Measurements from ENCODE around the gene SELENON.
A peak's percentile ranks its signal among the peaks of the same experiment; 100 is the strongest.

The SELENON gene

DNA sequence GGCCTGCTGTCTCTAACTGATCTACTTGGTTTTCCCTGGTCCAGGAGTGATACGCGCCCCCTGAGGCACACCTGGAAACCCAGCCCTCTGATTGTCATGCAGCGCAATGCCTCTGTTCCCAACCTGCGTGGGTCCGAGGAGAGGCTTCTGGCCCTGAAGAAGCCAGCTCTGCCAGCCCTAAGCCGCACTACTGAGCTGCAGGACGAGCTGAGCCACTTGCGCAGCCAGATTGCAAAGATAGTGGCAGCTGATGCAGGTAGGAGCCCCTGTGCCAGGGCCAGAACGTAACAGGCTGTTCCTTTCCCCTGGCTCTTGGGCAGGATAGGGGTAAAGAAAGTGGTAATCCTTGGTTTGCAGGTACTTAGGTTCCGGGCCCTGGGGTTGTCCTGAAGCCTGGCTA is 26.6 kb downstream of the SELENON start:
- H3K36me3 ChIP-seq: peaks cover 72% of the 10 kb centered on the region
- no peaks in the 10 kb centered on the region for H3K27me3 ChIP-seq
- no peaks in the 10 kb centered on the region for H3K9me3 ChIP-seq
- no peak overlapping the region for H3K27ac ChIP-seq
- H3K4me3 ChIP-seq (ENCODE audit: low read depth in 1 of 2, low read length in 1 of 2): no peak overlapping the region
- TF ChIP-seq, protein P1, sequence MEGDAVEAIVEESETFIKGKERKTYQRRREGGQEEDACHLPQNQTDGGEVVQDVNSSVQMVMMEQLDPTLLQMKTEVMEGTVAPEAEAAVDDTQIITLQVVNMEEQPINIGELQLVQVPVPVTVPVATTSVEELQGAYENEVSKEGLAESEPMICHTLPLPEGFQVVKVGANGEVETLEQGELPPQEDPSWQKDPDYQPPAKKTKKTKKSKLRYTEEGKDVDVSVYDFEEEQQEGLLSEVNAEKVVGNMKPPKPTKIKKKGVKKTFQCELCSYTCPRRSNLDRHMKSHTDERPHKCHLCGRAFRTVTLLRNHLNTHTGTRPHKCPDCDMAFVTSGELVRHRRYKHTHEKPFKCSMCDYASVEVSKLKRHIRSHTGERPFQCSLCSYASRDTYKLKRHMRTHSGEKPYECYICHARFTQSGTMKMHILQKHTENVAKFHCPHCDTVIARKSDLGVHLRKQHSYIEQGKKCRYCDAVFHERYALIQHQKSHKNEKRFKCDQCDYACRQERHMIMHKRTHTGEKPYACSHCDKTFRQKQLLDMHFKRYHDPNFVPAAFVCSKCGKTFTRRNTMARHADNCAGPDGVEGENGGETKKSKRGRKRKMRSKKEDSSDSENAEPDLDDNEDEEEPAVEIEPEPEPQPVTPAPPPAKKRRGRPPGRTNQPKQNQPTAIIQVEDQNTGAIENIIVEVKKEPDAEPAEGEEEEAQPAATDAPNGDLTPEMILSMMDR (IDR thresholded peaks at IDR 0.05): no peak
- H3K4me1 ChIP-seq (ENCODE audit: control insufficient read depth in 1 of 2, insufficient read depth in 1 of 2, low read depth in 1 of 2, low read length in 1 of 2): peaks cover 6 to 7% of the 10 kb centered on the region in 2 experiments

DNA sequence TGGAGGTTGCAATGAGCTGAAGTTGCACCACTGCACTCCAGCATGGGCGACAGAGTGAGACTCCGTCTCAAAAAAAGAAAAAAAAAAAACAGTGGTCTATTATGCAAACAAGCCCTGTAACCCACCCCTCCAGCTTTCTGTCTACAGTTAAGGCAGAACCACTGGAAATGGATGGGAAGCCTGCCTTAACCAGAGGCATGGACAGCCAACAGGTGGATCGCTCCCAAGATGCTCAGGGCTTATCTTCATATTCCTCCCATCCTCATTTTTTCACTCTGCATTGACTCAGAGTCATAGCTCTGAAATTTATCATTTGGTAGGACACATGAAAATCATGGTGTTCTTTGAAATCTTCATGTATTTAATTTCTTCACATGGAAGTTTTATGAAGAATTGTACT is 28.5 kb downstream of the SELENON start:
- Histone ChIP-seq H3K36me3 (peaks cover 90% of the 10 kb centered on the region), H3K27me3 (no peaks in the 10 kb centered on the region), H3K4me1 (ENCODE audit: control insufficient read depth in 1 of 2, insufficient read depth in 1 of 2, low read depth in 1 of 2, low read length in 1 of 2) (peaks cover 9 to 11% of the 10 kb centered on the region in 2 experiments), H3K27ac (no peak overlapping the region), H3K4me3 (ENCODE audit: low read depth in 1 of 2, low read length in 1 of 2) (no peak overlapping the region), H3K9me3 (no peaks in the 10 kb centered on the region)
- TF ChIP-seq, protein P1 (IDR thresholded peaks at IDR 0.05): no peak

DNA sequence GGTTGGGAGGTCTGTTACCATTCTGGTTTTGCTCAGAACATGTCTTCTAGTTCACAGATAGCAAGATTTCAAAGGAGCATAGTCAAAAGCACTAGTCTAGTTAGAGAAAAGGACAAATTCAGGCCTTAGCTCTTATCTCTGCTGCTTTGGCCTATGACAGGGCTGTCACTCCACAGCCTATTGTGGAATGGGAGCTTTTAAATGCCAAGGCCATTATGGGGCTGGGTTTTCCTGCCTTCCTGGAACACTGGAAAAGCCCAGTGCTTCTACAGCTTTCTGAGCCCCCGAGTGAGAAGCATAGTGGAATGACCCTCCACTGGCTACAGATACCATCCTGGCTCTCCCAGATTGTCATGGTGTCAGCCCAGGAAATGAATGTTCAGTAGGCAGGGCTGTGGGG is 29.1 kb downstream of the SELENON start:
- peaks cover 96% of the 10 kb centered on the region for H3K36me3 ChIP-seq
- peaks cover 9 to 11% of the 10 kb centered on the region in 2 experiments for H3K4me1 ChIP-seq (ENCODE audit: control insufficient read depth in 1 of 2, insufficient read depth in 1 of 2, low read depth in 1 of 2, low read length in 1 of 2)
- no peaks in the 10 kb centered on the region for H3K9me3 ChIP-seq
- no peak overlapping the region for H3K27ac ChIP-seq
- TF ChIP-seq, protein P1 (IDR thresholded peaks at IDR 0.05): no peak
- H3K4me3 ChIP-seq (ENCODE audit: low read depth in 1 of 2, low read length in 1 of 2): no peak overlapping the region
- no peaks in the 10 kb centered on the region for H3K27me3 ChIP-seq

DNA sequence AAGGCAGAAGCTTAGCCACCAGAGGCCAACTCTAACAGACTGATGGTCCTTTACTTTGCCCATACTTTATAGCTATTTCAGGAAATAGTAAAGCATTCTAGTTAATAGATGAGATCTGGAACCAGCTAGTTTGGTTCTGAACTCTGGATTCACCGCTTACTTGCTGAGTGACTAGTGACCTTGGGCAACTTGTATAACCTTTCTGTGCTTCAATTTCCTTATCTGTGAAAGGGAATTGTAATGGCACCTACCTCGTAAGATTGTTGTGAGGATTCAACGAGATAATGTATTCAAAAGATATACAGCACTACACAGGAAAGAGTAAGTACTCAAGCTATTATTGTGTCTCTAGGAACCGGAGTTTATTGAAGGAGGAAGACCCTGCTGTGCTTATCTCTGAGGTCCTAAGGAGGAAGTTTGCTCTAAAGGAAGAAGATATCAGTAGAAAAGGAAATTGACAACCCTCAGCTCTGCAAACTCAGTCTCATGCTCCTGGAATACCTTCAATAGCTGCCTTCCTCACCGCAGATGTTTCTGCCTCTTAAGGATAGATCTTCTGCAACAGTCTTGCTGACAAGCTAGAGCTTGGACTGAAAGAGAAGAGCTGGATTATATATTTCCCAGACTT is 31.7 kb downstream of the SELENON start:
- no peaks in the 10 kb centered on the region for H3K27me3 ChIP-seq
- no peaks in the 10 kb centered on the region for H3K9me3 ChIP-seq
- H3K4me3 ChIP-seq (ENCODE audit: low read depth in 1 of 2, low read length in 1 of 2): no peak overlapping the region
- peak overlapping the region; percentile 54 for H3K27ac ChIP-seq
- TF ChIP-seq, protein P1 (IDR thresholded peaks at IDR 0.05): no peak
- peaks cover 94% of the 10 kb centered on the region for H3K36me3 ChIP-seq
- peaks cover 9 to 11% of the 10 kb centered on the region in 2 experiments for H3K4me1 ChIP-seq (ENCODE audit: control insufficient read depth in 1 of 2, insufficient read depth in 1 of 2, low read depth in 1 of 2, low read length in 1 of 2)

DNA sequence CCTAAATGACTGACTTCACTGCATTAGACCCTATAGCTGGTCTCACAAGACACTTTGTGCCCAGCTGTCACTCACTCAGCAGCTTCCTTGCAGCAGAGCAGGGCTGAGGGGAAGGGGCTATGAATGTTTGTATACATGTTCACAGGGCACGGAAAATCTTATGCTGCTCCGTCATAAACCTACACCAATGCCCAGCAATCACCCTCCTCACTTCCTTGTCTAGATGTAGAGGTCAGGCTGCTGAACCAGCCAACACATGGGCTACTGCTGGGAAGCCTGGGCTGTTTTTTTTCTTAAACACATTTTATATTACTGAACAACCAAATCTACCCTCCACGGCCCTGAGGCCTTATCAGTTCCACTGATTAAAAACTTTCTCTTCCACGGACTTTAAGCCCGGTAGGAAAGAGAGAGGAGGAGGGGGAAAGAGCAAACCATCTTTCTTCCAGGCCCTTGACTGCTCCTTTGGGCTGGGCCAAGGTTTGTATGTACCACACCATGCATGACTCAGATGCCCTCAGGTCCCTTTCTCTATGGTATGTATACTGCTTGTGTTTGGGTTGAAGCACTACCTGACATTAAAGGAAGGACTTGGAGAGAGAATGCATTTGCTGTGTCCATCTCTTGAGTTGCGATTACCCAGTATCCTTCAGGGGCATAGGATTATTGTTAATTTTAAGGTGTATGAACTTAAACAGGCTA is 32.5 kb downstream of the SELENON start:
- Histone ChIP-seq H3K4me1 (ENCODE audit: control insufficient read depth in 1 of 2, insufficient read depth in 1 of 2, low read depth in 1 of 2, low read length in 1 of 2) (peaks cover 9 to 11% of the 10 kb centered on the region in 2 experiments), H3K9me3 (no peaks in the 10 kb centered on the region), H3K27ac (peak overlapping the region; percentile 54), H3K36me3 (peaks cover 86% of the 10 kb centered on the region), H3K4me3 (ENCODE audit: low read depth in 1 of 2, low read length in 1 of 2) (no peak overlapping the region), H3K27me3 (no peaks in the 10 kb centered on the region)
- TF ChIP-seq, protein P1 (IDR thresholded peaks at IDR 0.05): no peak
